SK-N-SH (cell line): ENCODE measurements around the gene DCAF6. TPM values are rescaled to one million over a fixed set of nuclear protein-coding genes. Genes with fewer than 3 reads are reported as not detected.

Experiments
- CTCF ChIA-PET: fragments of 300-600, 350-600 bp; formaldehyde crosslinking; extraction: SDS; loops from one replicate; lab custom pipeline; 2021; lab: Yijun Ruan, JAX
- POLR2A ChIA-PET: fragments of 350-600 bp; sonication (Branson Sonifier 250); formaldehyde crosslinking; extraction: SDS; loops from one replicate; lab custom pipeline; 2020; ENCODE audit warnings: antibody characterized with exemption, inconsistent platforms; lab: Yijun Ruan, JAX
- DNase-seq: peaks from one replicate; pipeline ENCODE4 v3.0.0; 2012
- H2AFZ ChIP-seq: fragments of 200-600 bp; sonication (generic); 2 replicates; pipeline ENCODE4 v1.8.1; 2016; ENCODE audit warnings: antibody characterized with exemption, mild to moderate bottlenecking, low read depth
- H3F3A ChIP-seq: fragments of 200-600 bp; sonication (generic); replicated peaks from 2 replicates; pipeline ENCODE3; 2016; ENCODE audit warnings: antibody characterized with exemption, mild to moderate bottlenecking; ENCODE audit not compliant: insufficient read depth
- H3K27ac ChIP-seq, 2 experiments: fragments of 200-500 bp in 1 of 2; fragments of 200-600 bp in 1 of 2; sonication (Bioruptor generic) in 1 of 2; sonication (generic), shearing (Covaris generic) in 1 of 2; 2 replicates each; pipeline versions ENCODE4 v1.5.1 to v1.6.1; 2014 to 2016; ENCODE audit warnings: low read depth in 2 of 2, inconsistent platforms in 1 of 2, low read length in 1 of 2, mild to moderate bottlenecking in 1 of 2, mixed read lengths in 1 of 2
- H3K27me3 ChIP-seq: fragments of 200-600 bp; sonication (generic), shearing (Covaris generic); 2 replicates; pipeline ENCODE4 v1.6.1; 2016; ENCODE audit warnings: mixed run types; ENCODE audit not compliant: insufficient read depth
- H3K36me3 ChIP-seq, 2 experiments: fragments of 200-500 bp in 1 of 2; fragments of 200-600 bp in 1 of 2; sonication (Bioruptor generic) in 1 of 2; sonication (generic) in 1 of 2; replicated peaks in 1 of 2; 2 replicates each; pipeline versions ENCODE3 to v1.5.1; 2014 to 2016; ENCODE audit warnings: low read length in 1 of 2, mild to moderate bottlenecking in 1 of 2; ENCODE audit not compliant: insufficient read depth in 2 of 2, control insufficient read depth in 1 of 2
- H3K4me1 ChIP-seq, 2 experiments: fragments of 200-500 bp in 1 of 2; fragments of 200-600 bp in 1 of 2; sonication (Bioruptor generic) in 1 of 2; sonication (generic), shearing (Covaris generic) in 1 of 2; 2 replicates each; pipeline versions ENCODE4 v1.5.1 to v1.6.1; 2014 to 2016; ENCODE audit warnings: low read depth in 1 of 2, low read length in 1 of 2, mixed run types in 1 of 2; ENCODE audit not compliant: insufficient read depth in 2 of 2, control insufficient read depth in 1 of 2
- H3K4me2 ChIP-seq: fragments of 200-600 bp; sonication (generic), shearing (Covaris generic); 2 replicates; pipeline ENCODE4 v1.6.1; 2017; ENCODE audit warnings: mixed run types
- H3K4me3 ChIP-seq, 2 experiments: fragments of 200-500 bp in 1 of 2; fragments of 200-600 bp in 1 of 2; sonication (Bioruptor generic) in 1 of 2; sonication (generic), shearing (Covaris generic) in 1 of 2; 2 replicates each; pipeline versions ENCODE4 v1.5.1 to v1.8.1; 2014 to 2016; ENCODE audit warnings: low read depth in 2 of 2, inconsistent platforms in 1 of 2, low read length in 1 of 2, mild to moderate bottlenecking in 1 of 2, mixed read lengths in 1 of 2, moderate library complexity in 1 of 2
- H3K79me2 ChIP-seq: fragments of 200-600 bp; sonication (generic); 2 replicates; pipeline ENCODE4 v1.8.1; 2017; ENCODE audit warnings: mild to moderate bottlenecking; ENCODE audit not compliant: insufficient read depth
- H3K9ac ChIP-seq: fragments of 200-600 bp; sonication (generic); 2 replicates; pipeline ENCODE4 v1.6.1; 2017; ENCODE audit warnings: mixed run types
- H3K9me2 ChIP-seq: fragments of 200-600 bp; sonication (generic); 2 replicates; pipeline ENCODE4 v1.6.1; 2017; ENCODE audit warnings: mixed run types
- H3K9me3 ChIP-seq: fragments of 200-600 bp; sonication (generic); 2 replicates; pipeline ENCODE4 v1.6.1; 2017; ENCODE audit warnings: mixed run types, mild to moderate bottlenecking, moderate library complexity
- H4K20me1 ChIP-seq: fragments of 200-600 bp; sonication (generic); 2 replicates; pipeline ENCODE4 v1.6.1; 2017; ENCODE audit warnings: mild to moderate bottlenecking, mixed run types; ENCODE audit not compliant: insufficient read depth
- CTCF ChIP-seq: fragments of 200-600 bp; sonication (generic); IDR thresholded peaks from 2 replicates; pipeline ENCODE4 v1.6.1; 2017; ENCODE audit warnings: antibody characterized with exemption, mild to moderate bottlenecking, moderate library complexity
- ELF1 ChIP-seq: IDR thresholded peaks from 2 replicates; pipeline ENCODE4 v1.4.0; 2012
- FOSL2 ChIP-seq: IDR thresholded peaks from 2 replicates; pipeline ENCODE4 v1.4.0; 2012; ENCODE audit warnings: low read depth, mild to moderate bottlenecking, moderate library complexity, borderline replicate concordance
- GABPA ChIP-seq: IDR thresholded peaks from 2 replicates; pipeline ENCODE4 v1.4.0; 2012; ENCODE audit warnings: low read depth, mild to moderate bottlenecking
- JUND ChIP-seq: IDR thresholded peaks from 2 replicates; pipeline ENCODE4 v1.4.0; 2012
- MXI1 ChIP-seq: IDR thresholded peaks from 2 replicates; pipeline ENCODE4 v1.6.1; 2012; ENCODE audit warnings: mild to moderate bottlenecking, low read depth, low read length, improper control_type of control experiment
- REST ChIP-seq: IDR thresholded peaks from 2 replicates; pipeline ENCODE4 v1.6.1; 2012; ENCODE audit warnings: mild to moderate bottlenecking, low read depth, low read length, moderate library complexity
- RXRA ChIP-seq: IDR thresholded peaks from 2 replicates; pipeline ENCODE4 v1.4.0; 2012; ENCODE audit warnings: low read depth, mild to moderate bottlenecking, borderline replicate concordance
- SIN3A ChIP-seq: IDR thresholded peaks from 2 replicates; pipeline ENCODE4 v1.6.1; 2012; ENCODE audit warnings: low read depth, mild to moderate bottlenecking, low read length, moderate library complexity, borderline replicate concordance
- SMC3 ChIP-seq: IDR thresholded peaks from 2 replicates; pipeline ENCODE4 v1.6.1; 2012; ENCODE audit warnings: low read depth, low read length, improper control_type of control experiment
- TAF1 ChIP-seq: IDR thresholded peaks from 2 replicates; pipeline ENCODE4 v1.6.1; 2012; ENCODE audit warnings: low read depth, mild to moderate bottlenecking, low read length, moderate library complexity, borderline replicate concordance
- TCF12 ChIP-seq: IDR thresholded peaks from 2 replicates; pipeline ENCODE4 v1.4.0; 2012
- TEAD4 ChIP-seq: IDR thresholded peaks from 2 replicates; pipeline ENCODE4 v1.4.0; 2012; ENCODE audit warnings: mild to moderate bottlenecking, borderline replicate concordance; ENCODE audit not compliant: insufficient read depth
- WGBS: methylation state at CpG from one replicate; pipeline ENCODE4 v1.1.6; 2017; ENCODE audit warnings: low lambda C conversion rate; 5-methylcytosine and 5-hydroxymethylcytosine counted together
- polyA plus RNA-seq, 3 experiments: library from polyadenylated mRNA; depleted of rRNA; stranded (reverse); fragments of >200 nt; gene quantifications; 2 replicates each; pipeline ENCODE4 v1.2.3, GENCODE V29; 2012

Gene DCAF6
- polyA plus RNA-seq, 1 of the 3 experiments (the other 2 are of a cell fraction), result 31.3 TPM

DNA sequence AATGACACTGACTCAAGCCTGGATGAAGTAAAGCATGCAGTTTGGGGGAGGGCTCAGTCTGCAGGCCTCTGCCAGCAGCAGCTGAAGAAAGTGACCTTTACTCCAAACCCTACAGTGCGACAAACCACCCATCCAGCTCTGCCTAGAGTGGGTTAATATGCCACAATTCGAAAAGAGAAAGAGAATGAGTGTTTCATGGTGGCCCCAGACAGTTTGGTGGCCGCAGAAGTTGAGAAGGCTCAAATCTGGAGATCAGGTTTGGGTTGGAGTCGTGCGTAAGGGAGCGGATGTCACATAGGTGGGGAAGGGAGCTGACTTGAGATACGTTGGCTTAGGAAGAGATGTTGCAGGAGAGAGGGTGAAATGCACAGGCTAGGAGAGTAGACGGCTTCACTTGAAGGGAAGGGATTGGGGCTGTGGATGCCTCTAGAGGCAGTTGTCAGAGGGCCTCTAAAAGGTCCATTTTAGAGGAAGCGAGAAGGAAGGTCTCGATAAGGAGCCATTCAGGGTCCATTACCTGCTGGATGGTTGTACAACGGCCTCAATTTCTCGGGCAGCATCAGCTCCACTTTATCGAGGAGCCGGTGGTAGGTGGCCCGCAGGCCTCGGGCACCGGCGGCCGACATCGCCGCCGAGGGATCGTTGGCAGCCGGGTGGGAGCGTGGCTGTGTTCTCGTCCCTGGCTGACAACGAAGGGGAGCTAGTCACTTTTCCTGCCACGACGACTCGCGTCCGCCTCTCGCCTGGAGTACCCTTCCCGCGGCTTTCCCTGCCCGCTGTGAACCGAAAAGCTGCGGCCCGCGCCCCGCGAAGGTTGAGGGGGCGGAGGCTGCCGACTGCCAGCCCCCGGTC, 1.0 kb upstream of the DCAF6 start:
- Histone ChIP-seq H3F3A (peaks cover 10% of the 10 kb centered on the region), H3K9me2 (no peaks in the 10 kb centered on the region), H3K9me3 (no peaks in the 10 kb centered on the region), H3K4me3 (peak overlapping the region; percentile 71 to 81), H3K4me2 (peak overlapping the region; percentile 89), H3K27ac (peak overlapping the region; percentile 87 to 94), H3K79me2 (peaks cover 85% of the 10 kb centered on the region), H3K4me1 (peaks cover 8 to 27% of the 10 kb centered on the region in 2 experiments; a peak in 3 of 4 replicates), H3K36me3 (no peaks in the 10 kb centered on the region), H3K9ac (peak overlapping the region; percentile 94), H2AFZ (peak overlapping the region; percentile 54), H3K27me3 (no peaks in the 10 kb centered on the region), H4K20me1 (peaks cover 25% of the 10 kb centered on the region)
- ChIA-PET CTCF (interaction anchor here (0.6 to 1.1 kb wide), 5 partner anchors 15 to 147 kb away, joined by 3 to 4 read pairs (median 3); no protein-coding TSS in a partner anchor), POLR2A (interaction anchor here (0.6 to 1.3 kb wide), 4 partner anchors 200 to 480 kb away, joined by 3 read pairs; partner anchors contain the start of gene MPZL1)
- peak; percentile 24 for DNase-seq
- 2% methylated on average over 34 of the region's 45 CpGs for WGBS
- no peak for TF ChIP-seq TEAD4
- peak; percentile 55 for TF ChIP-seq MXI1
- TF ChIP-seq GABPA, result no peak
- TF ChIP-seq SMC3, result no peak
- no peak for TF ChIP-seq FOSL2
- TF ChIP-seq JUND, result no peak
- peak; percentile 18; the same call in 1 of the 2 replicates for TF ChIP-seq TAF1
- no peak for TF ChIP-seq TCF12
- TF ChIP-seq RXRA, result no peak
- TF ChIP-seq SIN3A, result peak; percentile 54; the same call in 1 of the 2 replicates
- TF ChIP-seq CTCF, result peak; percentile 8; the same call in 1 of the 2 replicates
- TF ChIP-seq ELF1, result no peak
- no peak for TF ChIP-seq REST
